GM19043 (cell line): ENCODE data around the gene WBP2NL.

Experiments
- ATAC-seq: cut with Tn5 transposase; IDR thresholded peaks from one replicate; pipeline ENCODE4 v1.9.1; 2021; ENCODE audit warnings: low read depth; ENCODE audit not compliant: unreplicated experiment

The WBP2NL gene

GRCh38 chr22:42025421-42025820, 26.8 kb downstream of the WBP2NL start:
- ATAC-seq: no peak

GRCh38 chr22:42026705-42027104, 28.1 kb downstream of the WBP2NL start:
- ATAC-seq: no peak

GRCh38 chr22:42033263-42034181, 34.9 kb downstream of the WBP2NL start:
- no peak for ATAC-seq

- no peak for ATAC-seq
These were observed 36.7 kb downstream of the WBP2NL start for GRCh38 chr22:42035256-42035655.

- ATAC-seq: no peak
These were observed 40.7 kb downstream of the WBP2NL start for GRCh38 chr22:42039271-42039670.

GRCh38 chr22:42041784-42042183, 43.2 kb downstream of the WBP2NL start:
- ATAC-seq: no peak

DNA sequence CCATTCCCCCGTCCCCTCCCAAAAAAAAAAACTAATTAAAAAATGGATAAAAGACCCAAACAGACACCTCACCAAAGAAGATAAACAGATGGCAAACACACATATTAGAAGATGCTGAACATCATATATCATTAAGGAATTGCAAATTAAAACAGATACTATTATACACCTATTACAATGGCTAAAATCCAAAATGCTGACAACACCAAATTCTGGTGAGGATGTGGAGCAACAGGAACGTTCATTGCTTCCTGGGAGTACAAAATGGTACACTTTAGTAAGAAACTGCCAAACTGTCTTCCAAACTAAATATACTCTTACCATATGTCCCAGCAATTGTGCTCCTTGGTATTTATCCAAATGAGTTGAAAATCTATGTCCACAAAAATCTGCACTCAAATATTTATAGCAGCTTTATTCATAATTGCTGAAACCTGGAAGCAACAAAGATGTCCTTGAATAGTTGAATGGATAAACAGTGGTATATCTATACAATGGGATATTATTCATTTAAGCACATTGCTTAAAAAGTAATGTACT, 52.1 kb downstream of the WBP2NL start:
- no peak for ATAC-seq

- no peak for ATAC-seq
These were observed 54.2 kb downstream of the WBP2NL start for GRCh38 chr22:42052765-42053164.

DNA sequence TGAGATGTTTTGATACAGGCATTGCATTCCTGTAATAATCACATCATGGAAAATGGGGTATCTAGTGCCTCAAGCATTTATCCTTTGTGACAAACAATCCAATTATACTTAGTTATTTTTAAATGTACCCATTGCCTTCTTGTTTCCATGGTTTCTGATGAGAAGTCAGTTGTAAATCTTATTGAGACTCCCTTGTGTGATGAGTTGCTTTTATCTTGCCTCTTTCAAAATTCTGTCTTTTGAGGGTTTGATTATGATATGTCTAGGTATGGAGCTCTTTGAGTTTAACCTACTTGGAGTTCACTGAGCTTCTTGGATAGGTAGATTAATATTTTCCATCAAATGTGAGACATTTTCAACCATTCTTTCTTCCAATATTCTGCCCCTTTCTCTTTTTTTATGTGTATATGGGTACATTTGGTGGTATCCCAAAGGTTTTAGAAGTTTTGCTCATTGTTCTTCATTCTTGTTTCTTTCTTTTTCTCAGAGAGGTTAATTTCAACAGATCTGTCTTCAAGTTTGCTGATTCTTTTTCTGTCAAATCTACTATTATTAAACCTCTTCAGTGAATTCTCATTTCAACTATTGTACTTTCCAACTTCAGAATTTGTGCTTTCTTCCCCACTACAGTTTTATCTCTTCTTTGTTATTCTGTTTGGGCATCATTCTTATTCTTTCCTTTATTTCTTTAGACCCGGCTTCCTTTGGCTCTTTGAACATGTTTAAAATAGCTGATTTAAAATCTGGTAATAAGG, 58.3 kb downstream of the WBP2NL start:
- ATAC-seq: no peak

DNA sequence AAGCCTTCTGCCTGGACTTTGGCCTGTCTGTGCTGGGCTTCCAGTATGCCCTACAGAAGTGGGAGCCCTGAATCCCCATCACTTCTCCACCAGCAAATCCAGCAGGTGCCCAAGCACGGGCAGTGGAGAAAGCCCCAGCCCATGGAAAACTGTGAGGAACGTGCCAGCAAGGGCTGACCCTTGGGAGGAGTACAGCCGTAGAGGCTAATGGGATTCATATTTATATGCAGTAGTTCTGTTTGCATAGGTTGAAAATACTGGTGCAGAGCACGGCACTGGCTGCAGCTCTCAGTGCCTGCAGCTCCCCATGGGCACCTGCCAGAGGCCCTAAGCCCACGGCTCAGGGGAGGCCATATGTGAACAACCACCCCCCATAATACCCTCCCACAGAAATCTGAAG, 61.9 kb downstream of the WBP2NL start:
- ATAC-seq: no peak

DNA sequence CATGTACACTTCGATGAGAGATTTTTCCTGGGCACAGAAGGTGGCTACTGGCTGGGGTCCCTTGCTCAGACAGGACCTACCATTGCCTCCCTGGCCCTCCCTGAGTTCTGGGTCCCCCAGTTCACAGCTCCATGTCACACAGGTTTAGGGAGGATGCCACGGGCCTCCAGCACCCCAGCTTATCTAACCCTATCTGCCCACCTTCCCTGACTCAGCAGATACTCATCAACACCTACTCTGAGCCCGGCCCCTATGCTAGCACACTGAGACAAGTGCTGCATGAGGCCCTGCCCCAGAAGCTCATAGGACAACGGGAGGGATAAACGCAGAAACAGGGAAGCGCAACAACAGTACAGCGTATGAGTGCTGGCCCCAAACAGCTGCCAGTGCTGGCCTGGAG, 62.5 kb downstream of the WBP2NL start:
- ATAC-seq: no peak

GRCh38 chr22:42062506-42063170, 64.0 kb downstream of the WBP2NL start:
- no peak for ATAC-seq

DNA sequence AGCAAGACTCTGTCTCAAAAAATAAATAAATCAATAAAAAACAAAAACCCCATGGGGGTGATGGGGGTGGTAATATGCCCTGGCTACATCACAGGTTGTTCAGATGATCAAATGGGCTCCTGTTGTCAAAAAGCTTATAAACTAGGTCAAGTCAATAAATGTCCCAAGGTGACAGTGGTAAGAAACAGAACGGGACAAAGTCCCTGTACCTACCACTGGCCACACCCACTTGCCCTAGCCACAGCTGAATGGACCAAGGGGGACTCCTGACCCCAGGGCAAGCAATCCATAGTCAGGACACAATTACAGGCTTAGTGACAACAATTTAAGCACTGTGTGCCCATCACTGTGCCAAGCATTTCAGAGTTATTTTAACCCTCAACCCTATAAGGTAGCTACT, 66.0 kb downstream of the WBP2NL start:
- ATAC-seq: no peak

GRCh38 chr22:42065438-42066125, 67.0 kb downstream of the WBP2NL start:
- ATAC-seq: no peak

DNA sequence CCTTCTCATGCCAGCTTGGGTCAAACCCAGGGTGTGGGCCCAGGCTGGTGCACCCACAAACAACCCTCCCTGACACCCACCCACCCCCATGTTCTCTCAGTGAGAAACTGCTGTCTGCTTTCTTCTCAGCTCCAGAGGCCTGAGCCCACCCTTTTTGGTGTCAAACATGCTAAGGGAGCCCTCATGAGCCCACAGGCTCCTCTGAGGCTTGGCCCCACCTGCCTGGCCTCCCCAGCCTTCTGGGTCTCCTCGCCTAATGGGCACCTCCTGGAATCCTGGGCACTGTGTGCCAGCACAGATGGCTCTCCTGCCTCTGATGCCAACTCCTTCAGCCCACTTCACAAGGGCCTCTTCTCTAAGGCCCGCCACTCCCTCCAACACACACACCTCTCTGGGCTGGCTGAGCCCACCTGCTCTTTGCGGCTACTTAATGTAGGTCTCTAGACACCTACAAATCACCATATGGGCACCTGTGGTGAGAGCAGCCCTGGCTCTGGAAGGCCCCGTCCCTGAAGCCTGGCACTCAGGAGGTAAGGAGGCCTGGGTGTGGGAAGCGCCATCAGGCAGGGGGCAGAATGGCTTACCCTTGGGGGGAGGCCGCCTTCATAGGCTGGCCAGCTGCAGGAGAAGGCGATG, 67.7 kb downstream of the WBP2NL start:
- no peak for ATAC-seq

DNA sequence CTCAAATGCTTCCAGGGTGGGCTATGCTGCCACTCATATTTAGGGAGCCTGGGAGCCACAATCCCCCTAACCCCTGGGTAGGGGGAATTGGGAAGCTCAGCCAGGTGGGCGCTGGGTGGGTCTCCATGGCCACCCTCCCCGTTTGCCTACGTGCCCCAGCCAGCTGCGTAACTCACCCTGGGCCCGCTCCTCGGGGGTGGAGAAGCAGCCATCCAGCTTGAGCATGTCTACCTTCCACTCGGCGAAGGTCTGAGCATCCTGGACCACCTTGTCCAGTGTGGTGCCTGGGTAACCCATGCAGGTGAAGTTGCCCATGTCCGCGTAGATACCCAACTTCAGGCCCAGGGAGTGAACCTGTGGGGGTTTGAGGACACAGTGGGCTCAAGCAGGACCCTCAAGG, 68.3 kb downstream of the WBP2NL start:
- ATAC-seq: no peak

DNA sequence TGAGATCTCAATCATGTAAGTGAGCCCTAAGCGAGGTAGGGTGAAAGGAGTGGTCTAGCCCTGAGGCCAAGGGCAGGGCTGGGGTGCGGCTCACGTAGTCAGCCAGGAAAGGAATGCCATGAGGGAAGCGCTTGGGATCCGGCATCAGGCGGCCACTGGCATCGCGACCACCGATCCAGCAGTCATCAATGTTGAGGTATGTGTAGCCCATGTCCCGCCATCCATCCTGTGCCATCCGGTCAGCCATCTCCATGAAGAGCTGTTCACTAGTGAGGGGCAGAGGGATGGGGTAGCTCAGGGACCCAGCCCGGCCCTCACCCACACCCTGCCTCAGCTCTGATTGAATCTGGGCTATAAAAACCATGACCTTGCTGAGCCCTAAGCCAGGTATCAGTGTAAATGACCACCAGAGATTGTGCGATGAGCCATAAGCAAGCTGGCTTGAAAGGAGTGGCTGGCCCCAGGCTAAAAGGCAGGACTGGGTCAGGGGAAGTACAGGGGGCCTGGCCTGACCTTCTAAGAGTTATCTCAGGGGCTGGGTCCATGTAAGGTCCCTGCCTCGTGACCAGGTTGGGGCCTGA, 69.2 kb downstream of the WBP2NL start:
- no peak for ATAC-seq

GRCh38 chr22:42068291-42068690, 69.7 kb downstream of the WBP2NL start:
- no peak for ATAC-seq

DNA sequence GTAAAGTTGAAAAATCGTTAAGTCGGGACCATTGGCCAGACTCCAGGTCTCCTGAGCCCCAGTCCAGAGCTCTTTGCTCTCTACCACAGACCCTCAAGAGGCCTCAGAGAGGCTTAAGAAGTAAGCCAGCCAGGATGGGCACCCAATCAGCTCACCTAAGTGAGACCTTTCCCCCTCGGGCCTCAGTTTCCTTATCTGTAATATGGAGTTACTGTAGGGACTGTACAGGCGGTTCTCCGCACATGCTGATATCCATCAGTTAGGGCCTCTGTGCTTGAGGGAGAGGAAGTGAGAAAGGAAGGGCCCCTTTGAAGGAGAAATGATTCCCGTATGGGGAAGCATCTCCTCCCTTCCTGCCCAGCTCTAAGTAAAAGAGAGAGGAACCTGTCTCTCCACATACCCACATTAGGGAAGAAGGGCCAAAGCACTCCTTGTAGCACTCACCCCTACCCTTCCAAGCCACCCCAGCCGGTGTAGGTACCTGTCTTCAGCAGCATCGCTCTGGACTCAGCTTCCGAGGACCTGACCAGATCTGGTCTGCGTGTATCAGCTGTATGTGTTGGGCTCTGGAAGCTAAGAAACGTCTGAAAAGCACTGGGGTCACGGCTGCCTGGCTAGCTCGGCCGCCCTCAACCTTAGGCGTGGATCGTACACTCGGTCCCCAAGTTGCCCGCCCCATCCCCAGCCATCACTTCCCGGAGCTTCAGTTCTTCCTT, 71.4 kb downstream of the WBP2NL start:
- peak; percentile 4 for ATAC-seq
